Ureter (tissue), 1 donor: ENCODE results near the gene CYP2S1. TPM values are rescaled to one million over a fixed set of nuclear protein-coding genes. Genes with fewer than 3 reads are reported as not detected.
"Not testable (repeated sequence)": the region's sequence is repeated elsewhere in the genome, so short reads cannot be mapped to it uniquely, and the experiment has no call there.

Experiments used
- DNase-seq: peaks from one replicate; pipeline ENCODE4 v3.0.0-alpha.2; 2020; ENCODE audit warnings: low spot score
- total RNA-seq: library from RNA; stranded (reverse); gene quantifications from one replicate; pipeline ENCODE4 v1.2.4, GENCODE V29; 2023
- donor health status: DM: yes; HTN: yes; CAD: no.

CYP2S1 gene, protein sequence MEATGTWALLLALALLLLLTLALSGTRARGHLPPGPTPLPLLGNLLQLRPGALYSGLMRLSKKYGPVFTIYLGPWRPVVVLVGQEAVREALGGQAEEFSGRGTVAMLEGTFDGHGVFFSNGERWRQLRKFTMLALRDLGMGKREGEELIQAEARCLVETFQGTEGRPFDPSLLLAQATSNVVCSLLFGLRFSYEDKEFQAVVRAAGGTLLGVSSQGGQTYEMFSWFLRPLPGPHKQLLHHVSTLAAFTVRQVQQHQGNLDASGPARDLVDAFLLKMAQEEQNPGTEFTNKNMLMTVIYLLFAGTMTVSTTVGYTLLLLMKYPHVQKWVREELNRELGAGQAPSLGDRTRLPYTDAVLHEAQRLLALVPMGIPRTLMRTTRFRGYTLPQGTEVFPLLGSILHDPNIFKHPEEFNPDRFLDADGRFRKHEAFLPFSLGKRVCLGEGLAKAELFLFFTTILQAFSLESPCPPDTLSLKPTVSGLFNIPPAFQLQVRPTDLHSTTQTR
- 13.2 TPM for total RNA-seq

DNA sequence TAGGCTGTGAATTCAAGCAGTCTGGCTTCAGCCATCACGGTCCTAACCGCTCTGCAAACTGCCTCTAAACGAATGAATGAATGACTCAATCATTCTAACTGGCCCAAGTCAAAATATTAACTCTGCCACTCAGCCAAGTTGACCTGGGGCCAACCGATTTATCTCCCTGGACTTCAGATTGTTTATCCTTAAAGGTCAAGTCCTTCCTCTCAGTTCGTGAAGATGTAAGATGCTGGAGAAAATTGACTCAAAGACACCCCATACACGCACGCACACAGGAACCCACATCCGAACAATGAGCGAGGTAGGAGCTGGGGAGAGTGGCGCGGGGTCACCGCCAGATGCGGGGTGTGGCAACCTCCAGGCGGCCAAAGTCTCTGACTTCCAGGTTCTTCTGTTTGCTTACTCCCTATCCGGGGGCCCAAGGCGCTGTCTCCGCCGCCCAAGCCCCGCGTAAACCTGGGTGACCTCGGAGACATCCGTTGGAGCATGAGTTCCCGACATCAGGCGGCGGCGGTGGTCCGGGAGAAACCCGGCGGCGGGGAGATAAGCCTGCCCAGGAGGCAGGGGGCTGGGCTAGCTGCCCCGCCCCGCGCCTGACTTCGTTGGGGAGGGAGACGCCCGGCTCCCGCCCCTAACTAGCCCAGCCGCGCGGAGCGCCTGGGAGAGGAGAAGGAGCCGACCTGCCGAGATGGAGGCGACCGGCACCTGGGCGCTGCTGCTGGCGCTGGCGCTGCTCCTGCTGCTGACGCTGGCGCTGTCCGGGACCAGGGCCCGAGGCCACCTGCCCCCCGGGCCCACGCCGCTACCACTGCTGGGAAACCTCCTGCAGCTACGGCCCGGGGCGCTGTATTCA lies at the start of gene CYP2S1:
TSS of gene CYP2S1 (plus strand) at position 646 of the 856 bp plus-strand sequence. CDS start at position 692, 46 bp downstream.
- no peak for DNase-seq

DNA sequence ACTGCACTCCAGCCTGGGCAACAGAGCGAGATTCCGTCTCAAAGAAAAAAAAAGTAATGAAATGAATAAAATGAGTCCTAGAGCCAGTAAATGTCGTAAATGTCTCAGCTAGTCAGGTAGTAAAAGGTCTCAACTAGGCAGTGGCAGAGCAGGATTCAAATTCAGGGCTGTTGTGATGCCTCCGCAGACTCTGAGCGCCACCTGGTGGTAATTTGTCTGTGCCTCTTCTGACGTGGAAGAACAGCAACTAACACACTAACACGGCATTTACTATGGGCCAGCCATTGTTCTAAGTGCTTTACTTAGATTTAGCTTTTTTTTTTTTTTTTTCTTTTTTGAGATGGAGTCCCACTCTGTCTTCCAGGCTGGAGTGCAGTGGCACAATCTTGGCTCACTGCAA lies 48.6 kb upstream of the CYP2S1 start:
- peak; percentile 81 for DNase-seq

DNA sequence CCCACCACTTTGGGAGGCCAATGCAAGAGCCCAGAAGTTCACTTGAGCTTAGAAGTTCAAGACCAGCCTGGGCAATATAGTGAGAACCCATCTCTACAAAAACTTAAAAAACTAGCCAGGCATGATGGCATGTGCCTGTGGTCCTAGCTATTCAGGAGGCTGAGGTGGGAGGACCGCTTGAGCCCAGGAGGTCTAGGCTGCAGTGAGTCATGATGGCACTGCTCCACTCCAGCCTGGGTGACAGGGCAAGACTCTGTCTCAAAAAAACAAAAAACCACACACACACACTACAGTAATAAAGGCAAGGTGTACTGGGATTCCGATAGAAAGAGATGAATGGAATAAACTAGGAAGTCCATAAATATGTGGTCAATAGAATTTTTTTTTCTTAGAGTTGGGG lies 43.2 kb upstream of the CYP2S1 start:
- no peak for DNase-seq

DNA sequence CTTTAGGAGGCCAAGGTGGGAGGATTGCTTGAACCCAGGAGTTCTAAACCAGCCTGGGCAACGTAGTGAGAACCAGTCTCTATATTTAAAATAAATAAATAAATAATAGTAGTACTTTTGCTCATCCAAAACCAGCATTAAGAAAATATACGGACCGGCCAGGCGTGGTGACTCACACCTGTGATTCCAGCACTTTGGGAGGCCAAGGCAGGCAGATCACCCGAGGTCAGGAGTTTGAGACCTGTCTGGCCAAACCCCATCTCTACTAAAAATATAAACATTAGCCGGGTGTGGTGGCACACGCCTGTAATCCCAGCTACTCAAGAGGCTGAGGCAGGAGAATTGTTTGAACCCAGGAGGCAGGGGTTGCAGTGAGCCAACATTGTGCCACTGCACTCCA lies 42.0 kb upstream of the CYP2S1 start:
- not testable (repeated sequence) for DNase-seq

DNA sequence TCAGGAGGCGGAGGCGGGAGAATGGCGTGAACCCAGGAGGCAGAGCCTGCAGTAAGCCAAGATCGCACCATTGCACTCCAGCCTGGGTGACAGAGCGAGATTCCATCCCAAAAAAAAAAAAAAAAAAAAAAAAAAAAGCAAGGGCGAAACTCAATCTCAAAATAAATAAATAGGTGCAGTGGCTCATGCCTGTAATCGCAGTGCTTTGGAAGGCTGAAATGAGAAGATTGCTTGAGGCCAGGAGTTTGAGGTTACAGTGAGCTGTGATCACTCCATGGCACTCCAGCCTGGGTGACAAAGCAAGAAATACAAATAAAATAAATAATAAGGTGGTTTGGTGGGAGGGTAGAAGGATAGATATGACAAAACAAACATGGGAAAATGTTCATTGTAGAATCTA lies 39.0 kb upstream of the CYP2S1 start:
- DNase-seq: no peak

DNA sequence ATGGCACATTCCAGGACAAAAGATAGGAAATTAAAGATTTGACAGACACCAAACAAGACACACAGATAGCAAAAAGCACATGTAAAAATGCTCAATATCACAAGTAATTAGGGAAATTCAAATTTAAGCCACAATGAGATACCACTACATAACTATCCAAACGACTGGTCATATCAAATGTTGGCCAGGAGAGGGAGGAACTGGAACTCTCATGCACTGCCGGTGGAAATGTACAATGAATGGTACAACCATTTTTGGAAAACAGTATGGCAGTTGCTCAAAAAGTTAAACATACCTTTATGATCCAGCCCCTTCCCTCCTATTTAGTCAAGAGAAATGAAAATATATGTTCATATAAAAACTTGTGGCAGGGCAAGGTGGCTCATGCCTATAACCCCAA lies 36.8 kb upstream of the CYP2S1 start:
- DNase-seq: no peak

DNA sequence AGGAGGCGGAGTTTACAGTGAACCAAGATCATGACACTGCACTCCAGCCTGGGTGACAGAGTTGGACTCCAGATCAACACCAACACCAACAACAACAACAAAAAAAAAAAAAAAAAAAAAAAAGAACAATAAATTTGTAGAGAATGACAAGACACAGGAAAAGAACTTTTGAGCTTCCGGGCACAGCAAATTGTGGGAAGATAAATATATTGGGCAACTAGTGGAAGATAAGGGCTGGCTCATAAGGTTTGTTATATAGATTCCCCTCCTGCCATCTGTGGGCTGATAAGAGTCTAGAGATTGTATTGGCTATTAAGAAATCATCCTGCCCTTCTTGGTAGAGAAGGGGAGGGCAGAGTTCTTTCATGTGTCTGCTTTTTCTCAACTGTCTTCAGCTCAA lies 33.1 kb upstream of the CYP2S1 start:
- no peak for DNase-seq

DNA sequence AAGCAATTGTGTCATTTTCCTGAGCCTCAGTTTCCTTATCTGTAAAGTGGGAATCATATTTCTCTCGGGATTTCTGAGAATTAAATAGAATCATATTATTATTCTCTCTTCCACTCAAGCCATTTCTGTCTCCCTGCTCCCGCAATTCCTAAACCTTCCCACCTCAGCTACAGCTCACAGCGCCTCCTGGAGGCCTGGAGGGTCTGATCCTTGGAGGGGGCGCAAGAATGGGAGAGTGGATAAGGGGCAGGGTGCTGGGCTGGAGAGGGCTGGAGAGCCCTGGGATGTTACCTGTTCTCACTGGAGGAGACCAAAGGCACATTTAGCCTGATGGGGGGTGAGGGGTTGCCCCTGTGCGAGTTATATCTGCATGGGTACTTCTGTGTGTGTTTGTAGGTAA lies 31.1 kb upstream of the CYP2S1 start:
- no peak for DNase-seq

DNA sequence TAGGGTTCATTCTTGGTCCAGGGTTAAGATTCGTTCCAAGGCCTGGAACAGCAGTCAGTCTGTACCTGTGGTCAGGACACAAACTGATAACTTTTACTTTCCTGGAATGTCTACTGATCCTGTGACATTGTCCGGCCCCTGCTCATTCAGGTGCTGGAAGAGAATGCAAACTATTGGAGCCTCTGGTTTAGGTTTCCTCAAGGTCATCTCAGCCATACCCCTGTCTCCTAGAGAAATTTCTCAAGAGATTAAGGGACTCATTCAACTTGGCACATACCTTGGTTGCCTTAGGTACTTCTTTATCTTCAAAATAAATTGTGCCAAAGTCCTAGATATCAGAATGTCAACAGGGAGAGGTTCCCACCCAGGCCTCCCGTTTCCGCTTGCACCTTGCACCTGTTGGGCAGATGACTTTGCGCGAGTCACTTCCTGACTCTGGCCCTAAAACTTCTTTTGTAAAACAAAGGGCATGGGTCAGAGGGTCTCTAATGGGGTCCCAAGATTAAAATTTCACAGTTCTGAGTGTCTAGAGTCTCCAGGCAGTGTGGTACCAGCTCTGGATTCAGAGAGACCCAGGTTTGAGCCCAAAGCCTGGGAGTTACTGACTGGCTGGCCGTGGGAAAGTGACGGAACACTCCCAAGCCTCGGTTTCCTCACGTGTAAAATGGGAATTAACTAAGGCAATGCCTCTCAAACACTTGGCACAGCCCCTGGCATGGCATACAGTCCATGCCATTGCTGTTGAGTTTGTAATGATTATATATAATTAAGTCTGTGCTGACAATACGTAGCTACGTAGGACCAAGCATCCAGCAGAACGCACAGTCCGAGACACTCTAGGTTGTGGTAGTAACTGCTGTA lies 25.8 kb upstream of the CYP2S1 start:
- no peak for DNase-seq

DNA sequence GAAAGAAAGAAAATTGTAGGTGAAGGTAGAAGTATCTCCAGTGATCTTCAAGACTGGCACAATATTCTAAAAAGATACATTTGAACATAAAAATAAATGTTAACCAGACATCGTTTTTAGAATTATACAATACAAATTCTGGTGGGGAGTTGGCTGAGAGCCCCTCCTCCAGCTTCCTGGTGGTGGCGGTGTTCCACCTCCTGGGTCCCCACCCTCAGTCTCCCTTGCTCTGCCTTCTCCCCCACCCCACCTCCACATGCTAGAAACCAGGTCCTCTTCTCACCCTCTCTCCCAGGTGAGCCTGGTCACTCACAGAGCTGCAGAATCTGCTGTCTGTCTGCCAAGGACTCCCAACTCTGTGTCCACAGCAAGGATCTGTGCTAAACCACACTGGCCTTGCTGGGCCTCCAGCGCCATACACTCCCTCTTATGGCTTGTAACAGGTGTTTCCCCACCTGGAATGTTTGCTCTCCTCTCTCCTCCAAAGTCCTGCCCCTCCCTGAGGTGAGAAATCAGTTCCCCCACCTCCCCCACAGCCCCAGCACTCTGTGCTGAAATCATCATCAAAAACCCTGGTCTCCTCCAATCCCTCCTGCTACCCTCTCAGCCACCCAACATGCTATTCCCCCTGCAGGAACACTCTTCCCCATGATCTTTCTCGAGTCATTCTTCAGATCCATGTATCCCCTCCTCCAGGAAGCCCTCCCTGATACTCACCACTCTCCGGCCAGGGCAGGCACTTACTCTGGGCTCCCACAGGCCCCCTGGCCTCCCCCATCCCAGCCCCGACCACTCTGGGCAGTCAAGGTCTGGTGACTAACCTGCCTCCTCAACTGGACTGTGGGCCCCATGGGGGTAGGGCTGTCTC lies 20.5 kb upstream of the CYP2S1 start:
- DNase-seq: no peak

DNA sequence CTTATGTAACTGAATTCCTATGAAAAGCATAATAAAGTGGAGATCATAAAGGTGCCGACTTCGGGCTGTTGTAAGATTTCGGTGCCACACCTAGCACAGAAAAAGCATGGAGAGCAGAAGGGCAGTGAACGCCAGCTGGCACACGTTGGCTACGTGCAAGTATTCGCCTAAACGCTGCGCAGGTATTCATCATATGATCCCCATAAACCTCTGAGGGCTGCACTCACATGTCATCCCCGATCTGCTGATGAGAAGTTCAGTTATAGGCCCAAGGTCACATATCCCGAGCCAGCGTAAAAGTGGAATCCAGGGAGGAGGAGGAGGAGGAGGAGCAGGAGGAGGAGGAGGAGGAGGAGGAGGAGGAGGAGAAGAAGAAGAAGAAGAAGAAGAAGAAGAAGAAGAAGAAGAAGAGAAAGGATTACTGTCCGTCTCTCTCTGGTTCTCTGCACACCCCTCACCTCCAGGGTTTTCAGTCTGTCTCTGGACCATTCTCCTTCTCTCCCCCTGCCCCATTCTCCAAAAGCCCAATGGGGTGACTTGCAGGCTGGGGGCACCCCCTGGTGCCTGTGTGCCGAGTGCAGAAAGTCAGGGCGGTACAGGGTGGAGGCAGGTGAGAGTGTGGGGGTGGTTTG lies 18.6 kb upstream of the CYP2S1 start:
- DNase-seq: no peak

DNA sequence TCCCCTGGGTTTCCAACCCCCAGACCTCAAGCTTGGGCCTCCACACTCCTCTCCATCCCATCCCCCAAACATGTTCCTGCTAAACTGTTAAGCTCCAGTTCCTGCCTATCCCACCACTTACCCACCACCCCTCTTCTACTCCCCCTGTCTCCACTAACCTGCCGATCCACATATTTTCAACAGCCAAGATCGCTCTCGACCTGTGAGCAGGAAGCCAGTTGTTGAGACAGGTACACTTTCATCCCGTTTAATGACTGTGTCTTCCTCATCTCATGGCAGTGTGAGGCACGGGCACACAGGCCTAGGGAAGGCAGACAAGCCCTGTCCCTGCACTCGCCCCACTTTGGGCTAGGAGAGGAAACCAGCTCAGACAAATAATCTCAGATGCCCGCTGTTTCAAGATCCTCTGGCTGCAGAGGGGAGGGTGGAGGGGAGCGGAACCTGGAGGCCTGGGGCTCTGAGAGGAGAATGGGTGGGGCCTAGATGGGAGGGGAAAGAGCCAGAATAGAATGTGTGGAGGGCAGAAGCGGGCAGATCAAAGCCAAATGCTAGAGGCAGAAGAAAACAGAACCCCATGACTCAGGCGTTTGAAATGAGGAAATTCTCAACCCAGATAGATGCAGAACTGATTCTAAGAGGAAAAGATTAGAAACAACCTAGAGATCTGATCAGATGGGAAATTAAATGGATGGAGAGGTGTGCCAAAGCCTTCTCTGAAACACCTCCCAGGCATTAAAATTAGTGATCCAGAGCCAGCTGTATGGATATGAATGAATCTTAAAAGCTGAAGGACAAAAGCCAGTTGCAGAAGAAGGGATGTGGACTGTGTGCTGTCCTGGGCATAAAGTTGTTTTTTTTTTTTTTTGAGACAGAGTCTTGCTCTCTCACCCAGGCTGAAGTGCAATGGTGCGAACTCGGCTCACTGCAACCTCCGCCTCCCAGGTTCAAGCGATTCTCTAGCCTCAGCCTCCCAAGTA lies 16.9 kb upstream of the CYP2S1 start:
- DNase-seq: peak; percentile 82

DNA sequence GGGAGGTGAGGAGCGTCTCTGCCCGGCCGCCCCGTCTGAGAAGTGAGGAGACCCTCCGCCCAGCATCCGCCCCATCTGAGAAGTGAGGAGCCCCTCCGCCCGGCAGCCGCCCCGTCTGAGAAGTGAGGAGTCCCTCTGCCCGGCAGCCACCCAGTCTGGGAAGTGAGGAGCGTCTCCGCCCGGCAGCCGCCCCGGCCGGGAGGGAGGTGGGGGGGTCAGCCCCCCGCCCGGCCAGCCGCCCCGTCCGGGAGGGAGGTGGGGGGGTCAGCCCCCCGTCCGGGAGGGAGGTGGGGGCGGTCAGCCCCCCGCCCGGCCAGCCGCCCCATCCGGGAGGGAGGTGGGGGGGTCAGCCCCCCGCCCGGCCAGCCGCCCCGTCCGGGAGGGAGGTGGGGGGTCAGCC lies 12.8 kb upstream of the CYP2S1 start:
- DNase-seq: not testable (repeated sequence)

DNA sequence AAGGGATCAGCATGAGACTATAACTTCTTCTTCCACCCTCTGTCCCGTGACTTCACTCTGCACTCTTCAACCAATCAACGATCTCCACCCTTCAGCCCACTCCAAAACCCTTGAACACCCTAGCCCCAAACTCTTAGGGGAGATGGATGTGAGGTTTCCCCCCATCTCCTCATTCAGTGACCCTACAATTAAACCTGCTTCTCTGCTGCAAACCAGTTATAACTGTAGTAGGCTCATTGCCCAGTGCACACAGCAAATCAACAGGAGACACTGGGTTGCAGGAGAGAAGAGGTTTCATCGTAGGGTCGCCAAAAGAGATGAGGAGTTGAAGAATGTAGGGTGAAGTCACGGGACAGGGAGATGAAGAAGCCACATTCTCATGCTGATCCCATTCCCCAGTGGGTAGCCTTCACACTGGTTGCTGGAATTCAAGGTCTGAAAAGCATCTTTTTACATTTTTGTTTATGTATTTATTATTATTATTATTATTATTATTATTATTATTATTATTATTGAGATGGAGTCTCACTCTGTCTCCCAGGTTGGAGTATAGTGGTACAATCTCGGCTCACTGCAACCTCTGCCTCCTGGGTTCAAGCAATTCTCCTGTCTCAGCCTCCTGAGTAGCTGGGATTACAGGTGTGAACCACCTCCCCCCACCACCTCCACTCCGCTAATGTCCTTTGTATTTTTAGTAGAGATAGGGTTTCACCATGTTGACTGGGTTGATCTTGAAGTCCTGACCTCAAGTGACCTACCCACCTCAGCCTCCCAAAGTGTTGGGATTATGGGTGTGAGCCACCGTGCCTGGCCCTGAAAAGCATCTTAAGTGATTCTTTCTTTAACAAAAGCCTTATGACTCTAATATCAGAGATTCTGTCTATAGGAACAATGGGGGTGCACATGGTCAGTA lies 5.8 kb upstream of the CYP2S1 start:
- no peak for DNase-seq

DNA sequence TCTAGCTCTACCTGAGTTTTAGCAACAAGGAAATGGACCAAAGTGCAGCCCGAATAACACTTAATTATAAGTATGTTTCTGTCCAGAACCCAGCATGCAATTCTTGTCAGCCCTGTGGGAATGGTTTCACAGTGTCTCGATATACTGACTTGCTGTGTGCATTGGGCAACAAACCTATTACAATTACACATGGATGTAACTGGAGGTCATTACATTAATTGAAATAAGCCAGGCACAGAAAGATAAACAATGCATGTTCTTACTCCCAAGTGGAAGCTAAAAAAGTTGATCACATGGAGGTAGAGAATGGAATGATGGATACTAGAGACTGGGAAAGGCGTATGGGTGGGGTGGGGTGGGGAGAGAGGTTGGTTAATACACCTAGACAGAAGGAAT lies 5.1 kb upstream of the CYP2S1 start:
- no peak for DNase-seq

DNA sequence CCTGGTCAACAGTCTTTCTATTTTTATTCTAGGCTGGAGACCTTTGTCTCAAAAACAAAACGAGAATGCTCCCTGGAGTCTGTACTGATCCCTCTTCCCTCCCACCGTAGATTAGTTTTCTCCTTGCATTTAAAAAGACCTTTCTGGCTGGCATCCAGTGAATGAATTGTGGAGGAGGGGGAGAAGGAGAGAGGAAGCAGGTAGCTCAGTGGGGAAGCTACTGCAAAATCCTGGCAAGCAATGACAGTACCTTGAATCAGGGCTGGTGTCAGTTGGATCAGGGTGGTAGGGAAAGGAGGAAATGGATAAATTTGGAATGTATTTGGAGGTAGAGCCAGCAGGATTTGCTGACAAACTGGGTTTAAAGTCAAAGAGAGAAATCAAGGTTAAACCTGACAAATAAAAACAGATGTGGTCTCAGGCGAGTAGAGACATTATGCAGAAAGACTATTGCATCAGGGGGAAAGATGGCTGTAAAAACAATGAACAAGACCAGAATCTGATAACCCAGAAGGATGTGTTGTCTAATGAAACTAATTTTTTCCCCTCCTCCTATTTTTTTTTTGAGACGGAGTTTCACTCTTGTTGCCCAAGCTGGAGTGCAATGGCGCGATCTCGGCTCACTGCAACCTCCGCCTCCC lies 3.5 kb upstream of the CYP2S1 start:
- no peak for DNase-seq

DNA sequence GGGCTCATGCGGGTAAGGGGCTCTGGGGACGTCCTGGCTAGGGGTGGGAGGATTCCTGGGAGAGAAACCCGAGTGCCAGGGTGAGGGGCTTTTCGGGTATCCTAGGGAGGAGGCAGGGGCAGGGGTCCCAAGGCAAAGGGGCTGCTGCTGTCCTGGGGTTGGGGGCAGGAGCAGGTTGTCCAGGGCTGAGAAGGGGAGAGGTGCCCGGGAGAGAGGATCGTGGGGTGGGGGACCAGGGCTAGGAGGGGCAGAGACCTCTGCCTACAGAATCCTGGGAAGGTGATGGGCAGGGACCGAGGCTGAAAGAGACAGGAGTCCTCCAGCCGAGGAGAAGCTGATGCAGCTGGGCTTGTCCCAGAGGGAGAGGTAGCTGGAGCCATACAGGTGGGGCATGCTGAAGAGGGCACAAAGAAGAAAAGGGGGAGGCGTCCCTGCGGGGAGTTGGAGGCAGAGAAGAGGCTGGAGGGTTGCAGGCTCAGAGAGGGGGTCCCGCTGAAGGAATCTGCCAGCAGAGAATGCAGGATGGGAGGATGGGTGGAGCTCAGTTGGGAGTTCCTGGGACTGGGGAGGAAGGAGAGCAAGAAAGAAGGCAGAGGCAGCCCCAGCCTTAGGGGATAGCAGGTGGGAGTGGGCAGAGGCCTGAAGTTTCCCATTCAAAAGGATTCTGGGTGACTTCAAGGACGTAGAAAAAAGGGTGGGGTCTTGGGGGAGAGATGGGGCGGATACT lies 574 bp downstream of the CYP2S1 start:
- DNase-seq: no peak
